Measurements from ENCODE around the gene EFNA5. TPM values are rescaled to one million over a fixed set of nuclear protein-coding genes. Genes with fewer than 3 reads are reported as not detected.

EFNA5 gene
- total RNA-seq, 1 experiment from 2014 or later = 0.22 TPM

GRCh38 chr5:107407713-107408298 is 262.9 kb downstream of the EFNA5 start:
- Histone ChIP-seq H3K4me2 (ENCODE audit: low read length) (no peak overlapping the region), H3K4me3 (replicated peaks in 1 of 2; ENCODE audit: low read depth in 1 of 2, low read length in 2 of 2) (no peak overlapping the region), H2AFZ (ENCODE audit: low read depth, low read length, poor library complexity, severe bottlenecking) (no peak overlapping the region), H3K9ac (ENCODE audit: low read length) (no peak overlapping the region), H3K27ac (ENCODE audit: low read depth, low read length) (no peak overlapping the region), H3K9me3 (ENCODE audit: control insufficient read depth in 1 of 2, insufficient read depth in 1 of 2, low read depth in 1 of 2, low read length in 2 of 2) (no peaks in the 10 kb centered on the region), H3K9me2 (ENCODE audit: insufficient read depth) (no peaks in the 10 kb centered on the region), H3K27me3 (ENCODE audit: insufficient read depth, low read length) (no peaks in the 10 kb centered on the region), H4K20me1 (ENCODE audit: insufficient read depth) (no peaks in the 10 kb centered on the region), H3K36me3 (ENCODE audit: control insufficient read depth in 1 of 2, insufficient read depth in 2 of 2, low read length in 2 of 2) (no peaks in the 10 kb centered on the region), H3K4me1 (ENCODE audit: control insufficient read depth in 1 of 2, insufficient read depth in 2 of 2, low read length in 2 of 2) (no peaks in the 10 kb centered on the region), H3K79me2 (ENCODE audit: insufficient read depth, low read length) (no peaks in the 10 kb centered on the region)
- TF ChIP-seq TCF7L2 (IDR thresholded peaks at IDR 0.05; ENCODE audit: borderline replicate concordance, extremely low read depth, insufficient read depth, insufficient read length) (no peak), JUND (IDR thresholded peaks at IDR 0.05) (no peak), YY1 (IDR thresholded peaks at IDR 0.05; ENCODE audit: extremely low read depth, insufficient replicate concordance, low read depth, low read length) (no peak), SP1 (IDR thresholded peaks at IDR 0.05; ENCODE audit: low read depth) (no peak), CBX3 (IDR thresholded peaks at IDR 0.05; ENCODE audit: low read depth) (no peak), EZH2phosphoT487 (IDR thresholded peaks at IDR 0.05; ENCODE audit: borderline replicate concordance) (no peak), ZBTB33 (IDR thresholded peaks at IDR 0.05; ENCODE audit: extremely low read depth, insufficient replicate concordance, low read length) (no peak)
- ChIA-PET CTCF (no interaction called here), POLR2A (no interaction called here), RAD21 (ENCODE audit: low non-redundant PET in 1 of 2, low total read pairs in 2 of 2, uncharacterized antibody in 2 of 2, unreplicated experiment in 2 of 2) (no interaction called here)
- intact Hi-C loops (cut with micrococcal nuclease) = no loop called here
- DNase-seq (ENCODE audit: low read depth, low spot score) = no peak
- BruUV-seq (replicated peaks) = no TSS peak
- ATAC-seq = no peak
